Keratinocyte (primary cell): ENCODE results near the gene SH3BP1. TPM values are rescaled to one million over a fixed set of nuclear protein-coding genes. Genes with fewer than 3 reads are reported as not detected.

Source experiments
- DNase-seq: peaks from one replicate; pipeline ENCODE4 v3.0.0-alpha.2; 2011; ENCODE audit warnings: low read depth, missing footprints, low spot score
- FAIRE-seq: peaks from 2 replicates; lab custom pipeline; 2011; peaks lifted over from hg19 to GRCh38; lab: Jason Lieb, UNC
- H2AFZ ChIP-seq: 2 replicates; pipeline ENCODE4 v1.6.0; 2012; ENCODE audit warnings: low read length, control low read depth, inconsistent platforms; ENCODE audit not compliant: control insufficient read depth
- H3K27ac ChIP-seq: 2 replicates; pipeline ENCODE4 v1.5.1; 2011; ENCODE audit warnings: low read length; ENCODE audit not compliant: control insufficient read depth, insufficient read depth
- H3K27me3 ChIP-seq: 3 replicates; pipeline ENCODE4 v1.6.0; 2011; ENCODE audit warnings: low read length; ENCODE audit not compliant: control insufficient read depth, insufficient read depth; ENCODE audit errors: extremely low read depth
- H3K36me3 ChIP-seq, 2 experiments: 2 replicates in 1 of 2; 3 replicates in 1 of 2; pipeline ENCODE4 v1.5.1; 2011; ENCODE audit warnings: low read length in 2 of 2, mild to moderate bottlenecking in 1 of 2; ENCODE audit not compliant: control insufficient read depth in 2 of 2, insufficient read depth in 2 of 2; ENCODE audit errors: extremely low read depth in 1 of 2
- H3K4me1 ChIP-seq: 3 replicates; pipeline ENCODE4 v1.5.1; 2011; ENCODE audit warnings: low read length; ENCODE audit not compliant: control insufficient read depth, insufficient read depth; ENCODE audit errors: extremely low read depth
- H3K4me2 ChIP-seq: 3 replicates; pipeline ENCODE4 v1.6.0; 2011; ENCODE audit warnings: low read depth, low read length; ENCODE audit not compliant: control insufficient read depth, insufficient read depth; ENCODE audit errors: extremely low read depth
- H3K4me3 ChIP-seq, 3 experiments: fragments of 200-600 bp in 1 of 3; sonication (generic) in 1 of 3; 2 replicates in 2 of 3; 3 replicates in 1 of 3; pipeline ENCODE4 v1.5.1; 2011 to 2016; ENCODE audit warnings: low read length in 3 of 3, mild to moderate bottlenecking in 3 of 3, control low read depth in 2 of 3, inconsistent platforms in 1 of 3, low read depth in 1 of 3, mixed read lengths in 1 of 3, mixed run types in 1 of 3, moderate library complexity in 1 of 3; ENCODE audit not compliant: control insufficient read depth in 2 of 3, insufficient read depth in 2 of 3; ENCODE audit errors: extremely low read depth in 1 of 3
- H3K79me2 ChIP-seq: 2 replicates; pipeline ENCODE4 v1.6.0; 2012; ENCODE audit warnings: low read length; ENCODE audit not compliant: control insufficient read depth, insufficient read depth
- H3K9ac ChIP-seq: 3 replicates; pipeline ENCODE4 v1.6.0; 2011; ENCODE audit warnings: low read length; ENCODE audit not compliant: control insufficient read depth, insufficient read depth; ENCODE audit errors: extremely low read depth
- H3K9me1 ChIP-seq: 3 replicates; pipeline ENCODE4 v1.6.0; 2011; ENCODE audit warnings: low read length; ENCODE audit not compliant: control insufficient read depth, insufficient read depth; ENCODE audit errors: extremely low read depth
- H3K9me3 ChIP-seq: 2 replicates; pipeline ENCODE4 v1.5.1; 2012; ENCODE audit warnings: low read depth, low read length; ENCODE audit not compliant: control insufficient read depth
- H4K20me1 ChIP-seq: 3 replicates; pipeline ENCODE4 v1.6.0; 2011; ENCODE audit warnings: low read length; ENCODE audit not compliant: control insufficient read depth, insufficient read depth; ENCODE audit errors: extremely low read depth
- EZH2 ChIP-seq: IDR thresholded peaks from one replicate; pipeline ENCODE4 v1.6.1; 2012; ENCODE audit warnings: inconsistent platforms, mild to moderate bottlenecking, low read length, moderate library complexity
- dilution Hi-C: fragments of 300-500 bp; cut with MboI; formaldehyde crosslinking; loops from one replicate; pipeline ENCODE4 v1.7.0; 2020; ENCODE audit warnings: low sequenced_read_pairs; ENCODE audit not compliant: extremely low pct_ligation_motif_present
- polyA plus RNA-seq, 5 experiments: library from polyadenylated mRNA; depleted of rRNA in 3 of 5; stranded (reverse) in 3 of 5; stranded (forward) in 1 of 5; unstranded in 1 of 5; fragments of >200 nt; gene quantifications; 1 replicate in 1 of 5; 2 replicates in 3 of 5; 3 replicates in 1 of 5; pipeline versions ENCODE4 v1.2.1 to v1.2.3, GENCODE V29; 2011 to 2012; ENCODE audit warnings: missing spikeins in 2 of 5, low read depth in 1 of 5, low replicate concordance in 1 of 5
- TF ChIP-seq, protein P1 (sequence below), 3 experiments: IDR thresholded peaks in 1 of 3; conservative IDR thresholded peaks in 1 of 3; optimal IDR thresholded peaks in 1 of 3; 2 replicates in 2 of 3; 3 replicates in 1 of 3; pipeline versions ENCODE3 to v1.5.1; 2011; ENCODE audit warnings: low read length in 3 of 3, mild to moderate bottlenecking in 3 of 3, moderate library complexity in 2 of 3, control low read depth in 1 of 3, inconsistent platforms in 1 of 3; ENCODE audit not compliant: insufficient read depth in 2 of 3; ENCODE audit errors: extremely low read depth in 1 of 3

The SH3BP1 gene
- polyA plus RNA-seq, 1 donor (not counting 4 experiments of a cell fraction or from before 2014, with no cell fraction given), result 27.2 TPM

DNA sequence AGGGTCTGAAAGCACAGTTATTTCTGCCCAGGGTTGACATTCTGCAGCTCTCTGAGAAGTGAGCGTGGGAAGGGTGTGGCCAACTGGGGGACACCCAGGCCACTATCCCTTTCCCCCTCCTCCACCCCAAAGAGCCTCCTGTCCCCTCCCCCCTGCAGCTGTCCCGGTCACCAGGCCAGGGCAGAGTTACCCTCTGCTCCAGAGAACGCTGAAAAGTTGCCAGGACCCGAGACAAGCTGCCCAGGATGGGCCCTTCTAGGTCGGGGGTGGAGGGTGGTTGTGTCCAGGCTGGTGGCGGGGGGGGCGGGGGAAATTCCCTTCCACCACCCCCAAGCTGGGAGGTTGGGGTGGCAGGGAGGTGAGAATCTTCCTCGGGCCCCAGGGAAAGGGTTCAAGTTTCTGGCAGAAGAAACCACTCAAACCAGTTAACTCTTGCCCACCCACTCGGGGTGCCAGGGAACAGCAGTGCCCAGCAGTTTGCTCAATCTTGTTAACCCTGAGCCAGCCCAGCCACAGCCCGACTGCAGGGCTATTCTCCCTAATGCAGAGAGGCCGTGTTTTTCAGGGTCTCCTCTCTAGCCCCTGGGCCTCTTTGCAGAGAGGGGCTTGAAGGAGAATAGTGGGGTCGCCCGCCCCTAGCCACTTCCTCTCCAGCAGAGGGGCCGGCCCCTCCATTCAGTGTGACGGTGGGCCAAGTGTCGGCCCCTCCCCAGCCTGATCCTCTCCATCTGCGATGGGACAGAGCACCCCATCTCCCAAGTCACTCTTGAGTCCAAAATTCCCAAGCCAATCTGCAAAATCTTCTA lies 36.7 kb downstream of the SH3BP1 start:
- peak overlapping the region; percentile 62 to 90 (median 69) for H3K4me3 ChIP-seq
- H3K9me1 ChIP-seq, result no peaks in the 10 kb centered on the region
- H4K20me1 ChIP-seq, result peaks cover 7% of the 10 kb centered on the region
- H3K27ac ChIP-seq, result peak overlapping the region; percentile 80
- peak overlapping the region; percentile 89 for H3K4me2 ChIP-seq
- peaks cover 25% of the 10 kb centered on the region for H3K4me1 ChIP-seq
- peak overlapping the region; percentile 83 for H3K9ac ChIP-seq
- FAIRE-seq, result no peak
- no peak overlapping the region for H2AFZ ChIP-seq
- TF ChIP-seq, protein P1, sequence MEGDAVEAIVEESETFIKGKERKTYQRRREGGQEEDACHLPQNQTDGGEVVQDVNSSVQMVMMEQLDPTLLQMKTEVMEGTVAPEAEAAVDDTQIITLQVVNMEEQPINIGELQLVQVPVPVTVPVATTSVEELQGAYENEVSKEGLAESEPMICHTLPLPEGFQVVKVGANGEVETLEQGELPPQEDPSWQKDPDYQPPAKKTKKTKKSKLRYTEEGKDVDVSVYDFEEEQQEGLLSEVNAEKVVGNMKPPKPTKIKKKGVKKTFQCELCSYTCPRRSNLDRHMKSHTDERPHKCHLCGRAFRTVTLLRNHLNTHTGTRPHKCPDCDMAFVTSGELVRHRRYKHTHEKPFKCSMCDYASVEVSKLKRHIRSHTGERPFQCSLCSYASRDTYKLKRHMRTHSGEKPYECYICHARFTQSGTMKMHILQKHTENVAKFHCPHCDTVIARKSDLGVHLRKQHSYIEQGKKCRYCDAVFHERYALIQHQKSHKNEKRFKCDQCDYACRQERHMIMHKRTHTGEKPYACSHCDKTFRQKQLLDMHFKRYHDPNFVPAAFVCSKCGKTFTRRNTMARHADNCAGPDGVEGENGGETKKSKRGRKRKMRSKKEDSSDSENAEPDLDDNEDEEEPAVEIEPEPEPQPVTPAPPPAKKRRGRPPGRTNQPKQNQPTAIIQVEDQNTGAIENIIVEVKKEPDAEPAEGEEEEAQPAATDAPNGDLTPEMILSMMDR (optimal IDR thresholded peaks at IDR 0.05 in 1 of 3, IDR thresholded peaks at IDR 0.05 in 1 of 3, conservative IDR thresholded peaks at IDR 0.05 in 1 of 3; ENCODE audit: extremely low read depth in 1 of 3, insufficient read depth in 2 of 3, low read length in 3 of 3), result no peak
- no peak for TF ChIP-seq EZH2
- no peaks in the 10 kb centered on the region for H3K9me3 ChIP-seq
- dilution Hi-C loops, result no loop called here
- no peak for DNase-seq
- peaks cover 18% of the 10 kb centered on the region for H3K79me2 ChIP-seq
- no peaks in the 10 kb centered on the region for H3K27me3 ChIP-seq
- H3K36me3 ChIP-seq, result peaks cover 0 to 4% of the 10 kb centered on the region in 2 experiments

GRCh38 chr22:37676736-37677492 lies 37.4 kb downstream of the SH3BP1 start:
- TF ChIP-seq EZH2, result no peak
- TF ChIP-seq, protein P1 (optimal IDR thresholded peaks at IDR 0.05 in 1 of 3, IDR thresholded peaks at IDR 0.05 in 1 of 3, conservative IDR thresholded peaks at IDR 0.05 in 1 of 3; ENCODE audit: extremely low read depth in 1 of 3, insufficient read depth in 2 of 3, low read length in 3 of 3), result no peak
- FAIRE-seq (peak; percentile 26), DNase-seq (peak; percentile 85)
- Histone ChIP-seq H3K4me3 (peak overlapping the region; percentile 62 to 90 (median 70)), H3K36me3 (peaks cover 0 to 4% of the 10 kb centered on the region in 2 experiments), H3K79me2 (peaks cover 18% of the 10 kb centered on the region), H3K9ac (peak overlapping the region; percentile 83), H3K27me3 (no peaks in the 10 kb centered on the region), H2AFZ (peak overlapping the region; percentile 49), H4K20me1 (peaks cover 7% of the 10 kb centered on the region), H3K4me1 (peaks cover 25% of the 10 kb centered on the region), H3K9me3 (no peaks in the 10 kb centered on the region), H3K9me1 (no peaks in the 10 kb centered on the region), H3K27ac (peak overlapping the region; percentile 80), H3K4me2 (peak overlapping the region; percentile 89)
- dilution Hi-C loops, result no loop called here
